Measurements from ENCODE around the gene KRT80. TPM values are rescaled to one million over a fixed set of nuclear protein-coding genes. Genes with fewer than 3 reads are reported as not detected.

KRT80 gene
- total RNA-seq, 1 experiment from 2014 or later = 51.5 TPM

DNA sequence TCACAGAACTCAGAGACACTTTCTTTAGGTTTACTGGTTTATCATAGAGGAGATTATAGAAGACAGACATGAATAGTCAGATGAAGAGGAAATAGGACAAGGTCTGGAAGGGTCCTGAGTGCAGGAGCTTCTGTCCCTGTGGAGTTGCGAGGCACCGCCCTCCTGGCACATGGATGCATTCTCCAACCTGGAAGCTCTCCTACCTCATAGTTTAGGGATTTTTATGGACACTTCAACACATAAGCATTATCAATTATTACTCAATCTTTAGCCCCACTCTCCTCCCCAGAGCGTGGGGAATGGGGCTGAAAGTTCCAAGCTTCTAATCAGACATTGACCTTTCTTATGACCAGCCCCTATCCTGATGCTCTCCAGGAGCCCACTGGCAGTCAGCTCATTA lies 28.7 kb upstream of the KRT80 start:
- Histone ChIP-seq H3K9me3 (ENCODE audit: control insufficient read depth, insufficient read depth, low read depth, low read length) (no peaks in the 10 kb centered on the region; the same call in 1 of the 2 replicates), H3K27ac (ENCODE audit: low read length) (peak overlapping the region; percentile 48; the same call in 1 of the 2 replicates), H3K4me1 (ENCODE audit: control insufficient read depth, insufficient read depth, low read length) (peaks cover 36% of the 10 kb centered on the region), H3K27me3 (ENCODE audit: control insufficient read depth, insufficient read depth, low read length) (no peaks in the 10 kb centered on the region), H3K4me3 (ENCODE audit: low read depth in 2 of 2, low read length in 2 of 2) (no peak overlapping the region), H3K36me3 (ENCODE audit: control insufficient read depth, insufficient read depth, low read length) (no peaks in the 10 kb centered on the region)
- POLR2A ChIA-PET = no interaction called here
- BruUV-seq (replicated peaks) = no TSS peak
- DNase-seq (ENCODE audit: low read depth, low spot score) = no peak
- intact Hi-C loops (cut with micrococcal nuclease; ENCODE audit: unreplicated experiment) = loop anchor here (10.0 kb wide), 1 partner anchor 54 kb away; the partner anchor contains the start of gene KRT86
- in situ Hi-C loops (cut with HindIII; ENCODE audit: low pct_unique_long_range_greater_than_20kb, low sequenced_read_pairs) = no loop called here
- CTCF ChIA-PET = no interaction called here
- TF ChIP-seq, protein P1, sequence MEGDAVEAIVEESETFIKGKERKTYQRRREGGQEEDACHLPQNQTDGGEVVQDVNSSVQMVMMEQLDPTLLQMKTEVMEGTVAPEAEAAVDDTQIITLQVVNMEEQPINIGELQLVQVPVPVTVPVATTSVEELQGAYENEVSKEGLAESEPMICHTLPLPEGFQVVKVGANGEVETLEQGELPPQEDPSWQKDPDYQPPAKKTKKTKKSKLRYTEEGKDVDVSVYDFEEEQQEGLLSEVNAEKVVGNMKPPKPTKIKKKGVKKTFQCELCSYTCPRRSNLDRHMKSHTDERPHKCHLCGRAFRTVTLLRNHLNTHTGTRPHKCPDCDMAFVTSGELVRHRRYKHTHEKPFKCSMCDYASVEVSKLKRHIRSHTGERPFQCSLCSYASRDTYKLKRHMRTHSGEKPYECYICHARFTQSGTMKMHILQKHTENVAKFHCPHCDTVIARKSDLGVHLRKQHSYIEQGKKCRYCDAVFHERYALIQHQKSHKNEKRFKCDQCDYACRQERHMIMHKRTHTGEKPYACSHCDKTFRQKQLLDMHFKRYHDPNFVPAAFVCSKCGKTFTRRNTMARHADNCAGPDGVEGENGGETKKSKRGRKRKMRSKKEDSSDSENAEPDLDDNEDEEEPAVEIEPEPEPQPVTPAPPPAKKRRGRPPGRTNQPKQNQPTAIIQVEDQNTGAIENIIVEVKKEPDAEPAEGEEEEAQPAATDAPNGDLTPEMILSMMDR (IDR thresholded peaks at IDR 0.05) = no peak
- TF ChIP-seq POLR2AphosphoS5 (IDR thresholded peaks at IDR 0.05; ENCODE audit: low read depth, low read length) (no peak), SIN3A (IDR thresholded peaks at IDR 0.05; ENCODE audit: borderline replicate concordance, insufficient read depth, low read depth, low read length) (no peak), TCF7L2 (IDR thresholded peaks at IDR 0.05; ENCODE audit: low read depth, low read length) (no peak), REST (IDR thresholded peaks at IDR 0.05; ENCODE audit: insufficient read depth in 1 of 2, low read depth in 2 of 2, low read length in 1 of 2) (no peak)
- ATAC-seq = no peak

- ChIA-PET CTCF (no interaction called here), POLR2A (no interaction called here)
- no peak for ATAC-seq
- Histone ChIP-seq H3K4me1 (ENCODE audit: control insufficient read depth, insufficient read depth, low read length) (peaks cover 52% of the 10 kb centered on the region), H3K27ac (ENCODE audit: low read length) (peak overlapping the region; percentile 91), H3K27me3 (ENCODE audit: control insufficient read depth, insufficient read depth, low read length) (no peaks in the 10 kb centered on the region), H3K9me3 (ENCODE audit: control insufficient read depth, insufficient read depth, low read depth, low read length) (no peaks in the 10 kb centered on the region), H3K4me3 (ENCODE audit: low read depth in 2 of 2, low read length in 2 of 2) (no peak overlapping the region), H3K36me3 (ENCODE audit: control insufficient read depth, insufficient read depth, low read length) (no peaks in the 10 kb centered on the region)
- in situ Hi-C loops (cut with HindIII; ENCODE audit: low pct_unique_long_range_greater_than_20kb, low sequenced_read_pairs) = no loop called here
- BruUV-seq (replicated peaks) = no TSS peak
- intact Hi-C loops (cut with micrococcal nuclease; ENCODE audit: unreplicated experiment) = no loop called here
- no peak for DNase-seq (ENCODE audit: low read depth, low spot score)
- TF ChIP-seq REST (IDR thresholded peaks at IDR 0.05; ENCODE audit: insufficient read depth in 1 of 2, low read depth in 2 of 2, low read length in 1 of 2) (no peak), SIN3A (IDR thresholded peaks at IDR 0.05; ENCODE audit: borderline replicate concordance, insufficient read depth, low read depth, low read length) (no peak), TCF7L2 (IDR thresholded peaks at IDR 0.05; ENCODE audit: low read depth, low read length) (no peak), POLR2AphosphoS5 (IDR thresholded peaks at IDR 0.05; ENCODE audit: low read depth, low read length) (no peak)
- TF ChIP-seq, protein P1 (IDR thresholded peaks at IDR 0.05) = no peak
These were observed 26.2 kb upstream of the KRT80 start for GRCh38 chr12:52218001-52218400.

Measured in Panc1 (cell line).